Measurements from ENCODE around the gene DCTN2.
"Not testable (repeated sequence)": the region's sequence is repeated elsewhere in the genome, so short reads cannot be mapped to it uniquely, and the experiment has no call there.

The DCTN2 gene

DNA sequence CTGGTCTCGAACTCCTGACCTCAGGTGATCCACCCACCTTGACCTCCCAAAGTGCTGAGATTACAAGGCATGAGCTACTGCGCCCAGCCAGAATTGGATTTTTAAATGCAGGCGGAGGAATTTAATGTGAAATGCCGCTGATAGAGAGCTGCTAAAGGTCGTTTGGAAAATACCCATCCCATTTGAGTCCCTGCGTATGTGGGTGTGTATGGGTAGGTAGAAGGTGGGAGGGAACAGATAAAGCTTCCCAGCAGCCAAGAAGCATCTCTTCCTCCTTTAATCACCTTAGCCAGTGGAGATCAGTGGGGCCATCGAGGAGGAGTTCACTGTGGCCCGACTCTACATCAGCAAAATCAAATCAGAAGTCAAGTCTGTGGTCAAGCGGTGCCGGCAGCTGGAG is 27.8 kb upstream of the DCTN2 start:
- no peaks in the 10 kb centered on the region for H3K4me1 ChIP-seq (ENCODE audit: insufficient read depth, low read length)
- H3K27ac ChIP-seq (ENCODE audit: low read length), result no peak overlapping the region
- H3K36me3 ChIP-seq (ENCODE audit: insufficient read depth, low read depth, low read length), result peaks cover 84% of the 10 kb centered on the region
- H3K9me3 ChIP-seq (ENCODE audit: insufficient read depth, low read depth, low read length), result no peaks in the 10 kb centered on the region
- H3K4me3 ChIP-seq (ENCODE audit: low read length), result no peak overlapping the region
- H3K9ac ChIP-seq (ENCODE audit: low read depth, low read length), result no peak overlapping the region
- H3K27me3 ChIP-seq (ENCODE audit: insufficient read depth, low read length), result no peaks in the 10 kb centered on the region

DNA sequence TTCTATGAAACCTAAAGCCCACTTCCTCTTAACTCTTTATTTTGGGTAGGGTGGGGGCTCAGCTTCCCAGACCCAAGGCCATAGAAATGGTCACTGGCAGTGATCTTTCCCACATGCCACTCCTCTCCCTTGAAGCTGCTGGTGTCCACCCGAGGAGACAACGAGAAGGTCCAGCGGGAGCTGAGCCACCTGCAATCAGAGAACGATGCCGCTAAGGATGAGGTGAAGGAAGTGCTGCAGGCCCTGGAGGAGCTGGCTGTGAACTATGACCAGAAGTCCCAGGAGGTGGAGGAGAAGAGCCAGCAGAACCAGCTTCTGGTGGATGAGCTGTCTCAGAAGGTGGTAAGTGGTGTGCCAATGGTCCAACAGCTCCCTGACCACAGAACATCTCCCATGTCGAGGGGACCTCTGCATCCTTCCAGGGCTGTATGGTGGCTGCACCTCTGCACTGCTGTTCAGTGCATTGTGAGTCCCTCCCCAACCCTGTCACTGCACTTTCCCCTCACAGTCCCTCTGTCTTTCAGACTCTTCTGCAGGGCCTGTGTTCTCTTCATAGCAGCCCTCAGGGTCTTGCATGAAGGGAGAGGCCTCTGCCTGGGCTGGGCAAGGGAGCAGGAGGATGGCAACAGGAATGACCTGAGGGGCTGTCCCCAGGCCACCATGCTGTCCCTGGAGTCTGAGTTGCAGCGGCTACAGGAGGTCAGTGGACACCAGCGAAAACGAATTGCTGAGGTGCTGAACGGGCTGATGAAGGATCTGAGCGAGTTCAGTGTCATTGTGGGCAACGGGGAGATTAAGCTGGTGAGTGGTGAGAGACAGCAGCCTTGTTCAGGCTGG is 25.2 kb upstream of the DCTN2 start:
- Histone ChIP-seq H3K4me1 (ENCODE audit: insufficient read depth, low read length) (no peaks in the 10 kb centered on the region), H3K9ac (ENCODE audit: low read depth, low read length) (no peak overlapping the region), H3K36me3 (ENCODE audit: insufficient read depth, low read depth, low read length) (peaks cover 74% of the 10 kb centered on the region), H3K9me3 (ENCODE audit: insufficient read depth, low read depth, low read length) (no peaks in the 10 kb centered on the region), H3K4me3 (ENCODE audit: low read length) (no peak overlapping the region), H3K27me3 (ENCODE audit: insufficient read depth, low read length) (no peaks in the 10 kb centered on the region), H3K27ac (ENCODE audit: low read length) (no peak overlapping the region)

DNA sequence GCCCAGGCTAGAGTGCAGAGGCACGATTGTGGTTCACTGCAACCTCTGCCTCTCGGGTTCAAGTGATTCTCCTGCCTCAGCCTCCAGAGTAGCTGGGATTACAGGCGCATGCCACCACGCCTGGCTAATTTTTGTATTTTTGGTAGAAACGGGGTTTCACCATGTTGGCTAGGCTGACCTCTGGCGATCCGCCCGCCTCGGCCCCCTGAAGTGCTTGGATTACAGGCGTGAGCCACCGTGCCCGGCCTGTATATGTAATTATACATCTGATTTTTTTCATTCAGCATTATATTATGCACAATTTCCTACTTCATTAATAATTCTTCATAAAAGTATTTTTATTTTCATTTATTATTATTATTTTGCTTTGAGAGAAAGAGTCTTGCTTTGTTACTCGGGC is 23.4 kb upstream of the DCTN2 start:
- not testable (repeated sequence) for H3K9me3 ChIP-seq (ENCODE audit: insufficient read depth, low read depth, low read length); H3K4me3 ChIP-seq (ENCODE audit: low read length); H3K4me1 ChIP-seq (ENCODE audit: insufficient read depth, low read length); H3K27me3 ChIP-seq (ENCODE audit: insufficient read depth, low read length); H3K9ac ChIP-seq (ENCODE audit: low read depth, low read length); H3K27ac ChIP-seq (ENCODE audit: low read length)
- peaks cover 59% of the 10 kb centered on the region for H3K36me3 ChIP-seq (ENCODE audit: insufficient read depth, low read depth, low read length)

DNA sequence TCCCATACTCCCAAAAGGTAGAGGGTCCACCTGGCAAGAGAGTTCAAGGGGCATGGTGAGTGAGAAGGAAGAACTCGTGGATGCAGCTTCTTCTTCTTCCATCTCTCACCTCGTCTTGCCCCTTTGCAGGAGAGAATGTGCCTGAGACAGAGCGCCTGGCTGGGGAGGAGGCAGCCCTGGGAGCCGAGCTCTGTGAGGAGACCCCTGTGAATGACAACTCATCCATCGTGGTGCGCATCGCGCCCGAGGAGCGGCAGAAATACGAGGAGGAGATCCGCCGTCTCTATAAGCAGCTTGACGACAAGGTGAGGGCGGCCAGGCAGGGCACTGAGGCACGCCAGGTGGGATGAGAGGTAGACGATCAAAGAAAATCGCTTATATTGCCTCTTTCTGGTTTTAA is 22.9 kb upstream of the DCTN2 start:
- Histone ChIP-seq H3K36me3 (ENCODE audit: insufficient read depth, low read depth, low read length) (peaks cover 56% of the 10 kb centered on the region), H3K4me1 (ENCODE audit: insufficient read depth, low read length) (no peaks in the 10 kb centered on the region), H3K9ac (ENCODE audit: low read depth, low read length) (no peak overlapping the region), H3K27me3 (ENCODE audit: insufficient read depth, low read length) (no peaks in the 10 kb centered on the region), H3K4me3 (ENCODE audit: low read length) (no peak overlapping the region), H3K27ac (ENCODE audit: low read length) (no peak overlapping the region), H3K9me3 (ENCODE audit: insufficient read depth, low read depth, low read length) (no peaks in the 10 kb centered on the region)

DNA sequence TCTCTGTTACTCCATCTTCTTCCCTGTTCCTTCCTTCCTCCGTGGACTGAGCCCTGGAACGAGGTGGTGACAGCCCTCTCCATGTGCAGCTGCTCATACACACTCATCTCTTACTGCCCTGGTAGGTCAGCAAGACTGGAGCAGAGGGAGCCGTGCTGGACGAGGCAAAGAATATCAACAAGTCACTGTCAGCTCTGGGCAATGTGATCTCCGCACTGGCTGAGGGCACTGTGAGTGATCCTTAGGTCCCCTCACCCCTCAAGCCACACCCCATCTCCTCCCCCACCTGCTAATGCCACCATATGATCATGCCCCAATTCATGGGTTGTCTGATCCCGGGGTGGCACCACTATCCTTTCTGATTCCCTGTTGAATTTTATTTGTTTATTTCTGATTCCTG is 21.8 kb upstream of the DCTN2 start:
- Histone ChIP-seq H3K36me3 (ENCODE audit: insufficient read depth, low read depth, low read length) (peaks cover 60% of the 10 kb centered on the region), H3K27me3 (ENCODE audit: insufficient read depth, low read length) (no peaks in the 10 kb centered on the region), H3K9ac (ENCODE audit: low read depth, low read length) (no peak overlapping the region), H3K9me3 (ENCODE audit: insufficient read depth, low read depth, low read length) (no peaks in the 10 kb centered on the region), H3K4me1 (ENCODE audit: insufficient read depth, low read length) (no peaks in the 10 kb centered on the region), H3K27ac (ENCODE audit: low read length) (no peak overlapping the region), H3K4me3 (ENCODE audit: low read length) (no peak overlapping the region)

DNA sequence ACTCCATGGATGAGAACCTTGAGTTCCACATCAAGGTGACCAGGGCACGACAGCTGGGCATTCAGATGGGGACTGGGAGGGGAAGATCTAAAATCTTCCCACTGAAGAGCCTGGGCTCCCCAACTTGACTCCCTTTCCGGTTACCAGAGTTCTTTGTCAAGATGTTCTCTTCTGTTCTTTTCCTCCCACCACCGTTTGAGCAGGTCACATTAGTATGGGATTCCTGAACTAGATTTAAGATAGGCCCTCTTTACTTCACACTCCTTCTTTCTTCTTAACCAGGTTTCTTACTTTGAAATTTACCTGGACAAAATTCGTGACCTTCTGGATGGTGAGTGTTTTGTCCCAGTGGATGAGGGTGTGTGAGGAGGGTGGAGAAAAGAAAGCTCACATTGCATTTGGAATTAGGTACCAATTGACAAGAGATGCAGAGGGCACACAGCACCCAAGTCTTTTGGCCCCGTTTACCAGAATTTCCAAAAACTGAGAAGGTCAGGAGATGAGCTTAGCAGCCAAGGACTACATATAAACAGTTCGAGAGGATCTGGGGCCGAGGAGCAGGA is 17.3 kb upstream of the DCTN2 start:
- Histone ChIP-seq H3K27ac (ENCODE audit: low read length) (no peak overlapping the region), H3K36me3 (ENCODE audit: insufficient read depth, low read depth, low read length) (peaks cover 35% of the 10 kb centered on the region), H3K27me3 (ENCODE audit: insufficient read depth, low read length) (no peaks in the 10 kb centered on the region), H3K4me1 (ENCODE audit: insufficient read depth, low read length) (no peaks in the 10 kb centered on the region), H3K4me3 (ENCODE audit: low read length) (no peak overlapping the region), H3K9me3 (ENCODE audit: insufficient read depth, low read depth, low read length) (no peaks in the 10 kb centered on the region), H3K9ac (ENCODE audit: low read depth, low read length) (no peak overlapping the region)

DNA sequence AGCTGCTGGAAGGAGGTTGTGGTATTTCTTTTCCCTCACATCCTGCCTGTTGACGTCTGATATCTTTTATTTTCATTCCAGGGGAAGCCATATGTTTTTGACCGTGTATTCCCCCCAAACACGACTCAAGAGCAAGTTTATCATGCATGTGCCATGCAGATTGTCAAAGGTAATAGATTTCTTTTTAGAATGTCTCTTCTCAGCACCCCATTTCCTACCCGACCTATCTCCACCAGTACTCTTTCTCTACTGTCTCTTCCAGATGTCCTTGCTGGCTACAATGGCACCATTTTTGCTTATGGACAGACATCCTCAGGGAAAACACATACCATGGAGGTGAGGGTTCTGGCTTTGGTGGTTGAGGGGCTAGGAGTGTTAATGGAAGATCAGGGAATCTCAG is 16.4 kb upstream of the DCTN2 start:
- Histone ChIP-seq H3K27ac (ENCODE audit: low read length) (no peak overlapping the region), H3K9ac (ENCODE audit: low read depth, low read length) (no peak overlapping the region), H3K27me3 (ENCODE audit: insufficient read depth, low read length) (no peaks in the 10 kb centered on the region), H3K4me3 (ENCODE audit: low read length) (no peak overlapping the region), H3K9me3 (ENCODE audit: insufficient read depth, low read depth, low read length) (no peaks in the 10 kb centered on the region), H3K36me3 (ENCODE audit: insufficient read depth, low read depth, low read length) (peaks cover 28% of the 10 kb centered on the region), H3K4me1 (ENCODE audit: insufficient read depth, low read length) (no peaks in the 10 kb centered on the region)

DNA sequence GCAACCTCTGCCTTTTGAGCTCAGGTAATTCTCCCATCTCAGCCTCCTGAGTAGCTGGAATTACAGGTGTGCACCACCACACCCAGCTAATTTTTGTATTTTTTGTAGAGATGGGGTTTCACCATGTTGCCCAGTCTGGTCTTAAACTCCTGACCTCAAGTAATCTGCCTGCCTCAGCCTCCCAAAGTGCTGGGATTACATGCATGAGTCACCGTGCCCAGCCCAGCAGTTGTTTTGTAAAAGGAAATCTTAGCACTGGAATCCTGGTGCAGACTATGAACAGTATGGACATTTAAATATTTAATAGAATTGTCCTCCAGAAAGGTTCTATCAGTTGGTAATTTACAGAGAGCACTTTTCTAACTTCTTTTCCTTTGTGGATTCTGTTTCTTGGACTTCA is 14.1 kb upstream of the DCTN2 start:
- H3K9me3 ChIP-seq (ENCODE audit: insufficient read depth, low read depth, low read length); H3K27ac ChIP-seq (ENCODE audit: low read length); H3K9ac ChIP-seq (ENCODE audit: low read depth, low read length); H3K4me3 ChIP-seq (ENCODE audit: low read length); H3K27me3 ChIP-seq (ENCODE audit: insufficient read depth, low read length); H3K4me1 ChIP-seq (ENCODE audit: insufficient read depth, low read length): not testable (repeated sequence)
- H3K36me3 ChIP-seq (ENCODE audit: insufficient read depth, low read depth, low read length), result peaks cover 23% of the 10 kb centered on the region

DNA sequence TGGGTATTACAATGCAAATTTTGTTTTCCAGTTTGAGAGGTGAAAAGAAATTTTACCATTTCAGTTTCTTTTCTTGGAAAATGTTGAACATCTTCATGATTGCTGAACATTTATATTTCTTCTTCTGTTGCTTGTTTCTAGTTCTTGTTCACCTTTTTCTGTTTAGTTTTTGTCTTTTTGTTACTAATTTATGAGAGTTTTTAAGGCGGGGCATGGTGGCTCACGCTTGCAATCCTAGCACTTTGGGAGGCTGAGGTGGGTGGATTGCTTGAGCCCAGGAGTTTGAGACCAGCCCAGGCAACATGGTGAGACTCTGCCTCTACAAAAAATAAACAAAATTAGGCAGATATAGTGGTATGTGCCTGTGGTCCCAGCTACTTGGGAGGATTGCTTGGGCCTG is 13.5 kb upstream of the DCTN2 start:
- H3K9me3 ChIP-seq (ENCODE audit: insufficient read depth, low read depth, low read length), result no peaks in the 10 kb centered on the region
- H3K27ac ChIP-seq (ENCODE audit: low read length), result no peak overlapping the region
- H3K4me1 ChIP-seq (ENCODE audit: insufficient read depth, low read length), result no peaks in the 10 kb centered on the region
- no peak overlapping the region for H3K4me3 ChIP-seq (ENCODE audit: low read length)
- H3K36me3 ChIP-seq (ENCODE audit: insufficient read depth, low read depth, low read length), result peaks cover 23% of the 10 kb centered on the region
- no peaks in the 10 kb centered on the region for H3K27me3 ChIP-seq (ENCODE audit: insufficient read depth, low read length)
- no peak overlapping the region for H3K9ac ChIP-seq (ENCODE audit: low read depth, low read length)

DNA sequence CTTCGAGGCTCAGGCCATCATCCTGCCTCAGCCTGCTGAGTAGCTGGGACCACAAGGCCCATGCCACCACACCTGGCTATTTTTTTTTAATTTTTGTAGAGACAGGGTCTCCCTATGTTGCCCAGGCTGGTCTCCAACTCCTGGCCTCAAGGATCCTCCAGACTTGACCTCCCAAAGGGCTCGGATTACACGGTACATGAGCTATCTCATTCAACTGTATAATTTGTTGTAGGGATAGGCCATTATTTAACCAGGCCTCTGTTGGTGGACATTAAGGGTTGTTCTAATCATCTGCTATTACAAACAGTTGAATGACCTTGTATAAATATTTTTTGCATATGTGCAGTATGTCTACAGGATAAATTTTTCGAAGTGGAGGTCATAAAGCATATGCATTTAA is 11.9 kb upstream of the DCTN2 start:
- no peaks in the 10 kb centered on the region for H3K9me3 ChIP-seq (ENCODE audit: insufficient read depth, low read depth, low read length)
- H3K4me1 ChIP-seq (ENCODE audit: insufficient read depth, low read length), result no peaks in the 10 kb centered on the region
- H3K9ac ChIP-seq (ENCODE audit: low read depth, low read length), result no peak overlapping the region
- H3K36me3 ChIP-seq (ENCODE audit: insufficient read depth, low read depth, low read length), result peaks cover 10% of the 10 kb centered on the region
- no peaks in the 10 kb centered on the region for H3K27me3 ChIP-seq (ENCODE audit: insufficient read depth, low read length)
- H3K4me3 ChIP-seq (ENCODE audit: low read length), result no peak overlapping the region
- no peak overlapping the region for H3K27ac ChIP-seq (ENCODE audit: low read length)

DNA sequence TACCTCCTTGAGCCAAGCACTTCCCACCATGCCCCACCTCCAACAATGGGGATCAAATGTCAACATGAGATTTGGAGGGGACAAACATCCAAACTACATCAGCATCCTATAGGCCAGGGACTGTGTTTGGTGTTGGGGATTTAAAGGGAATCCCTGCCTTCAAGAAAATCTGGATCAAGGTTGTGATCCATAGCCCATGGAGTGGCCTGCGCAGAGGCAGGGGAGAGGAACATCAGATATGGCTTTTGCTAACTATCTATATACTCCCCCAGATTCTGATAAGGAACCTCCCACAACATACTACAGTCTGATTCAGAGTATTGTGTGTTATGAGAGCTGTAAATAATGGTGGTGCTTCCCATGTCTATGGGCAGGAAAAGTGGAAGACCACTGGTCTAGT is 7.9 kb upstream of the DCTN2 start:
- peaks cover 13% of the 10 kb centered on the region for H3K4me1 ChIP-seq (ENCODE audit: insufficient read depth, low read length)
- H3K9ac ChIP-seq (ENCODE audit: low read depth, low read length), result no peak overlapping the region
- H3K9me3 ChIP-seq (ENCODE audit: insufficient read depth, low read depth, low read length), result no peaks in the 10 kb centered on the region
- H3K27me3 ChIP-seq (ENCODE audit: insufficient read depth, low read length), result peaks cover 7% of the 10 kb centered on the region; the same call in 1 of the 2 replicates
- H3K27ac ChIP-seq (ENCODE audit: low read length), result no peak overlapping the region
- peaks cover 5% of the 10 kb centered on the region; the same call in 1 of the 2 replicates for H3K36me3 ChIP-seq (ENCODE audit: insufficient read depth, low read depth, low read length)
- no peak overlapping the region for H3K4me3 ChIP-seq (ENCODE audit: low read length)

DNA sequence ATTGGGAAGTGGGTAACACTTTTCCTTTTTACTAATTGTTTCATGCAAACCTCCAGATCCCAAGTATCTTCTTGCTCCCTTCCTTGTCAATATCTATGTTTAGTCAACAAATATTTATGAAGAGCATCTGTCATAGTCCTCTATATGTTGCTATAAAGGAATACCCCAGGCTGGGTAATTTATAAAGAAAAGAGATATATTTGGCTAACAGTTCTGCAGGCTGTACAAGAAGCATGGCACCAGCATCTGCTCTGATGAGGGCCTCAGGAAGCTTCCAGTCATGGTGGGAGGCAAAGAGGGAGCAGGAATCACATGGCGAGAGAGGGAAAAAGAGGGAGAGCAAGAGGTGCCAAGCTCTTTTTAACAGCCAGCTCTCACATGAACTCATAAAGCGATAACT is 7.5 kb upstream of the DCTN2 start:
- no peak overlapping the region for H3K4me3 ChIP-seq (ENCODE audit: low read length)
- H3K9me3 ChIP-seq (ENCODE audit: insufficient read depth, low read depth, low read length), result no peaks in the 10 kb centered on the region
- peaks cover 15% of the 10 kb centered on the region for H3K4me1 ChIP-seq (ENCODE audit: insufficient read depth, low read length)
- H3K36me3 ChIP-seq (ENCODE audit: insufficient read depth, low read depth, low read length), result peaks cover 5% of the 10 kb centered on the region; the same call in 1 of the 2 replicates
- H3K27me3 ChIP-seq (ENCODE audit: insufficient read depth, low read length), result peaks cover 9% of the 10 kb centered on the region
- H3K27ac ChIP-seq (ENCODE audit: low read length), result no peak overlapping the region
- no peak overlapping the region for H3K9ac ChIP-seq (ENCODE audit: low read depth, low read length)

Measured in iPS-20b (cell line).